GM12872 (cell line): ENCODE measurements around the gene F2RL2.

Source experiments
- TF ChIP-seq, protein P1 (sequence below): IDR thresholded peaks from 3 replicates; pipeline ENCODE4 v1.5.1; 2011; ENCODE audit warnings: low read depth, mild to moderate bottlenecking, low read length, moderate library complexity; ENCODE audit not compliant: insufficient read depth

F2RL2 gene

DNA sequence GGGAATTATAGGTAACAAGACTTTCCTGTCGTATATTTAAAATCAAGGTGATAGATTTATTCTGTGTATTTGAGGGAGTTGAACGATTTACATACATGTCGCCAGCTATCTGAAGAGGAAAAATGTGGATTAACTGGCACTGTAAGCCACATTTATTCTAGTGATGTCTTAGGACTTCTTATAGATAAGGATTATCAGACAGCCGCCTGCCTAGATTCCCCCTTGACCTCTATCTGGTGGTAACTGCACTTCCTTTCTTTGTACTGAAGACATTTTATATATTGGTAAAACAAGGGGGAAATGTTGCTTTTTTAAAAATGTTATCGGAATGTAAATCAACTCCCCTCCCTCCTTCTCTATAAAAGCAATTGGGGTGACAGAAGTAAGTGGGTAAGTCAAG, 39.3 kb upstream of the F2RL2 start:
- TF ChIP-seq, protein P1, sequence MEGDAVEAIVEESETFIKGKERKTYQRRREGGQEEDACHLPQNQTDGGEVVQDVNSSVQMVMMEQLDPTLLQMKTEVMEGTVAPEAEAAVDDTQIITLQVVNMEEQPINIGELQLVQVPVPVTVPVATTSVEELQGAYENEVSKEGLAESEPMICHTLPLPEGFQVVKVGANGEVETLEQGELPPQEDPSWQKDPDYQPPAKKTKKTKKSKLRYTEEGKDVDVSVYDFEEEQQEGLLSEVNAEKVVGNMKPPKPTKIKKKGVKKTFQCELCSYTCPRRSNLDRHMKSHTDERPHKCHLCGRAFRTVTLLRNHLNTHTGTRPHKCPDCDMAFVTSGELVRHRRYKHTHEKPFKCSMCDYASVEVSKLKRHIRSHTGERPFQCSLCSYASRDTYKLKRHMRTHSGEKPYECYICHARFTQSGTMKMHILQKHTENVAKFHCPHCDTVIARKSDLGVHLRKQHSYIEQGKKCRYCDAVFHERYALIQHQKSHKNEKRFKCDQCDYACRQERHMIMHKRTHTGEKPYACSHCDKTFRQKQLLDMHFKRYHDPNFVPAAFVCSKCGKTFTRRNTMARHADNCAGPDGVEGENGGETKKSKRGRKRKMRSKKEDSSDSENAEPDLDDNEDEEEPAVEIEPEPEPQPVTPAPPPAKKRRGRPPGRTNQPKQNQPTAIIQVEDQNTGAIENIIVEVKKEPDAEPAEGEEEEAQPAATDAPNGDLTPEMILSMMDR = no peak

DNA sequence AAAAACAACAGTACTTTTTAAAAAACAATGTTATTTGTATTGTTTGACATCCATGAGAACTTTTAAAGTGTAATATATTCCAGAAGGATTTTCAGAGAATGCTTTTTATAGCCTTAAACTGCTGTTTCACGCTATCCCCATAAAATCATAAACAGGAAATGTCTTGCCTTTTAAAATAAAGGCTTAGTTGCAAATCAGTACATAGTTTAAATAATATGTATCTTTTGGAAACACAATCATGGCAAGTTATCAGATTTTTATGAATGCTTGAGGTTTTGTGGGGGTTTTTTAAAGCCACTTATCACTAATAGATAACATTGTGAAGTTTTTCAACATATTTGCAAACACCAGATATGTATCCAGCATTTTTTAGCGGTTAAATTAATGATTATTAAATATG, 37.2 kb upstream of the F2RL2 start:
- TF ChIP-seq, protein P1 = no peak

DNA sequence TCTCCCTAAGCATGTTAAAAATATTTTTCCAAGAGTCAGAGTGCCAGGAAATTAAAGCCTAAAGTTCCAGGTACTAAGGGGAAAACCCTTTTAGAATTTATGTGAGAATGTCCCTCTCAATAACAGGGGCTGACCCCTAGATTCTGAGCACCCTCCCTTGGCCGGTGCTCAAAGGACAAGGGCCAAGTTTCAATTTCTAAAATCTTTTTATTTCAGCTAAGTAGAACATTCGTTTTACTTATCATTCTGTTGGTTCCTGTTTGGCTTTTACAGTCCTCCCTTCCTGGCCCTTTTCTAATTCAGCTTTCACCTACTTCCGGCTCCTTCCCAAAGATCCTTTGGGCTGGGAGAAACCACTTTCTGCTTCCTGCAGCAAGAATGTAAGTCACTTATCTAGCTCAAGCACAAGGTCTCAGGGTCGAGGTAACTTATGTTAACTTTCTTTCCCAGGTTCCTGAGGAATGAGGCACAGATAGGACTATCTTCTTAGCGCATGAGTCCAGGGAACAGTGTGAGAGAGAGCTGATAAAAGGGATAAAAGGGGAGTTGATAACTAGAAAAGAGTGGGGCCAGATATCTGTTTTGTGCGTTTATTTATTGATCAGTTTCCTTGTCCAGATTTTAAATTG, 34.6 kb upstream of the F2RL2 start:
- TF ChIP-seq, protein P1 = no peak

DNA sequence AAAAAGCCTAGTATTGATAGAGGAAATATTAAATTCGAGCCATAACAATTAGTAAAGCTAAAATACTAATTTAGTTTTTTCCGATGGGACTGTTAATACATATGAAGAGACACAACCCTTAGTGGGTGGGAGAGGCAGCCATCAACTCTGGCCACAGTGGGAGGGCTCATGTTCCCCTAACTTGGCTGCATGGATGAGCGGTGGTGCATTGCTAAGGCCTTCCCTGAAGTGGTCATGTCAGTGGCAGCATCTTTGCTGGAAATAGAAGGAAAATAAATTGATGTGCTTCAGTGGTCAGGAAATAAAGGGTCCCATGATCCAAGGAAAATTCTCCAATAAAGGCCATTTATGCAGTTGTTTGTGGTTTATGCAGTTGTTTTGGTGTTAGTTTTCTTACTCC, 33.9 kb upstream of the F2RL2 start:
- TF ChIP-seq, protein P1 = no peak

DNA sequence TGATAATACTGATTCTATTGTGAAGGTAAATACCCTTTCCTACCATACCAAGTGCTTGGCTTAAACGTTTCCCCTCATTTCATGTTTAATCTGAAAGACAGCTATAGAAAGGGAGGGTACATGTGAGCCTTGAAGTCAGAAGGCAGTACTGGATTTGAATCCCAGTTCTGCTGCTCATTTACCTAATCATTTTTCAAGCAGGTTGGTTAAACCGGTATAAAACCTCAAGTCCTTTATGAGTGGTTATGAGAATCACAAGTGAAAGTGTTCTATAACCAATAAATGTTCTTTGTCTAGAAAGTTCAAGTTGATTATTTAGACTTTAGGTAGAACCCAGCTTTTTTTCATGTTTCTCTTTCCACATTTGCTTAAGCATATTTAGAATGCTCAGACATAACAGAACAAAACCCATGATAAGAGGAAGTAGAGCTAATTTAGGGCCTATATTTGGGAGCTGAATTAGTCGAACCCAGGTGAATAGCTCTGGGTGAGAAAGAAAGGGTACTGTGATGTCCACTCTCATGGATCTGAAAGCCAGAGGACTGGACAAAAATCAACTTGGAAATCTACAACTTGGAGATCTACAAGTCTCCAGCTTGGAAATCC, 29.7 kb upstream of the F2RL2 start:
- TF ChIP-seq, protein P1 = no peak

DNA sequence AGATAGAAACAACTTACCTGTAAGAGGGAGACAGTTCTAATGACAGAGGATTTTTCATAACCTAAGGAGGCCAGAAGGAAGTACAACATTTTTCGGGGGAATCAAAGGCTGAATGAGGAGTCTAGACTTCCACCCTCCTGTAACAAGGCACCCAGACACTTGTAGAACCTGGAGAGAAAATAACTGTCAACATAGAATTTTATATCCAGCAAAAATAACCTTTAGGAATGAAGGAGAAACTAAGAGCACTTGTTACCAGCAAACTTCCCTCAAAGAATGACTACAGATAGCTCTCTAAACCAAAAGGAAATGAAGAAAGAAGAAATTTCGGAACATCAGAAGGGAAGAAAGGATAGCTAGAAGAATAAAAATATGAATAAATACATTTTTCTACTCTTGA, 25.9 kb upstream of the F2RL2 start:
- TF ChIP-seq, protein P1 = no peak

DNA sequence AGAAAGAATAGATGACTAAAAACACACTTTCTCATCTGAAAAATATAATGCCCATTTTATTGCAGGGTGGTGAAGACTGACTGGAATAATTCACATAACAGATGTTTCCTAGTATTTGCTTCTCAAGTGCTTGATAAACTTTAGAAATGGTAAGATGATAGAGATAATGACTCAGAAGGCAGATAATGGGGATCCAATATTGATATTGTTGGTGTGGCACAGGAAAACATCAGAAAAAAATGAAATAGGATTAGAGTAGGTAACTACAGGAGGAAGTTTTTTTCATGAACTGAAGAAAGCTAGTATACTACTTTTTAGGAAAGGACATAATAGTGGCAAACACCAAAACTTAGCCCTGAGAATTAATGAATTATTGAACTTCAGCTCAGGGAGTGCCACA, 20.2 kb upstream of the F2RL2 start:
- TF ChIP-seq, protein P1 = no peak
